ENCODE measurements around the gene RAP1GAP2.

GRCh38 chr17:3020381-3020780 lies 224.1 kb downstream of the RAP1GAP2 start:
- TF ChIP-seq POLR2AphosphoS5 (IDR thresholded peaks at IDR 0.05; ENCODE audit: insufficient read depth in 1 of 2, low read depth in 1 of 2) (no peak), CTCF (IDR thresholded peaks at IDR 0.05) (no peak), POLR2A (IDR thresholded peaks at IDR 0.05) (no peak)
